Hepatocyte (in vitro differentiated cells): ENCODE data around the gene DIAPH2.

ENCODE experiments used
- EZH2phosphoT487 ChIP-seq: fragments of 200-600 bp; sonication (generic); IDR thresholded peaks from one replicate; pipeline ENCODE4 v1.6.1; 2018; ENCODE audit warnings: antibody characterized with exemption, mild to moderate bottlenecking, low read depth, moderate library complexity; ENCODE audit not compliant: unreplicated experiment, severe bottlenecking
- TF ChIP-seq, protein P1 (sequence below): fragments of 200-600 bp; sonication (generic); IDR thresholded peaks from 2 replicates; pipeline ENCODE4 v1.5.1; 2016; ENCODE audit warnings: antibody characterized with exemption, mild to moderate bottlenecking; ENCODE audit not compliant: poor library complexity

DNA sequence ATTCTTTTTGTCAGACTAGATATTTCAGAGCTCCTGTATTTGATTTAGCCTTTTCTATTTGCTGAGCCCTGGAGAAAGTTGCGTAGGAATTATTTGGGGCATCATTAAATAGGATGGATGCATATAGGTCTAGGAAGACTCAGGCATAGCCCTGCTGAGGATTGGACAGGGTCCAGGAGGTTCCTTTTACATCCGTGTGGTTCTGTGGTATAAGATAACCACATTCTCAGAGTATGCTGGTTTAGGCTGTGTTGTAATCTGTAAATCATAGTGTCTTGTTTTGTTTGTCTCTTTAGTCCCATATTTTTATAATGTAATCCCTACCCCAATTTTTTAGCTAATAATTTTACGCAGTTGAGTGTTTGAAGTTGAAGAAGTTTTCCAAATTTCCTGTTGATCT is 712.7 kb downstream of the DIAPH2 start:
- TF ChIP-seq, protein P1, sequence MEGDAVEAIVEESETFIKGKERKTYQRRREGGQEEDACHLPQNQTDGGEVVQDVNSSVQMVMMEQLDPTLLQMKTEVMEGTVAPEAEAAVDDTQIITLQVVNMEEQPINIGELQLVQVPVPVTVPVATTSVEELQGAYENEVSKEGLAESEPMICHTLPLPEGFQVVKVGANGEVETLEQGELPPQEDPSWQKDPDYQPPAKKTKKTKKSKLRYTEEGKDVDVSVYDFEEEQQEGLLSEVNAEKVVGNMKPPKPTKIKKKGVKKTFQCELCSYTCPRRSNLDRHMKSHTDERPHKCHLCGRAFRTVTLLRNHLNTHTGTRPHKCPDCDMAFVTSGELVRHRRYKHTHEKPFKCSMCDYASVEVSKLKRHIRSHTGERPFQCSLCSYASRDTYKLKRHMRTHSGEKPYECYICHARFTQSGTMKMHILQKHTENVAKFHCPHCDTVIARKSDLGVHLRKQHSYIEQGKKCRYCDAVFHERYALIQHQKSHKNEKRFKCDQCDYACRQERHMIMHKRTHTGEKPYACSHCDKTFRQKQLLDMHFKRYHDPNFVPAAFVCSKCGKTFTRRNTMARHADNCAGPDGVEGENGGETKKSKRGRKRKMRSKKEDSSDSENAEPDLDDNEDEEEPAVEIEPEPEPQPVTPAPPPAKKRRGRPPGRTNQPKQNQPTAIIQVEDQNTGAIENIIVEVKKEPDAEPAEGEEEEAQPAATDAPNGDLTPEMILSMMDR, result no peak
- TF ChIP-seq EZH2phosphoT487, result no peak
